ENCODE data around the gene ERC2.

- TF ChIP-seq CTCF (conservative IDR thresholded peaks at IDR 0.05 in 1 of 2, IDR thresholded peaks at IDR 0.05 in 1 of 2; ENCODE audit: extremely low read depth in 1 of 2, insufficient read depth in 1 of 2, low read depth in 1 of 2, low read length in 2 of 2), result no peak
- no peak for TF ChIP-seq EZH2 (IDR thresholded peaks at IDR 0.05; ENCODE audit: borderline replicate concordance, low read length)
These were observed 605.2 kb downstream of the ERC2 start for GRCh38 chr3:55863028-55863427.

All from mammary epithelial cell (primary cell).